WERI-Rb-1 (cell line): ENCODE measurements around the gene TSKU.

Source experiments
- DNase-seq: peaks from one replicate; pipeline ENCODE4 v3.0.0-alpha.2; 2020
- H3K27ac ChIP-seq: fragments of 250-450 bp; sonication (Bioruptor Pico); 2 replicates; pipeline ENCODE4 v1.5.1; 2020; ENCODE audit warnings: mild to moderate bottlenecking, moderate library complexity
- H3K27me3 ChIP-seq: fragments of 250-450 bp; sonication (Bioruptor Pico); 2 replicates; pipeline ENCODE4 v1.5.1; 2021; ENCODE audit warnings: mild to moderate bottlenecking, low read depth, moderate library complexity; ENCODE audit not compliant: insufficient read depth, severe bottlenecking
- H3K36me3 ChIP-seq: fragments of 250-450 bp; sonication (Bioruptor Pico); 2 replicates; pipeline ENCODE4 v1.5.1; 2020; ENCODE audit warnings: mild to moderate bottlenecking, moderate library complexity
- H3K4me3 ChIP-seq: 2 replicates; pipeline ENCODE4 v1.5.1; 2011; ENCODE audit warnings: low read depth, mild to moderate bottlenecking, control low read depth, low read length
- H3K9me3 ChIP-seq: fragments of 250-450 bp; sonication (Bioruptor Pico); 2 replicates; pipeline ENCODE4 v1.5.1; 2021; ENCODE audit warnings: mild to moderate bottlenecking, moderate library complexity; ENCODE audit not compliant: severe bottlenecking
- CTCF ChIP-seq: IDR thresholded peaks from 2 replicates; pipeline ENCODE4 v1.5.1; 2011; ENCODE audit warnings: low read depth, mild to moderate bottlenecking, control low read depth, inconsistent platforms, low read length

Gene TSKU

GRCh38 chr11:76786441-76787014 is 3.4 kb downstream of the TSKU start:
- no peaks in the 10 kb centered on the region for H3K9me3 ChIP-seq
- no peak for TF ChIP-seq CTCF
- H3K27me3 ChIP-seq = no peaks in the 10 kb centered on the region
- H3K27ac ChIP-seq = no peak overlapping the region
- H3K4me3 ChIP-seq = no peak overlapping the region
- no peak for DNase-seq
- H3K36me3 ChIP-seq = peaks cover 11% of the 10 kb centered on the region

GRCh38 chr11:76787271-76787670 is 4.1 kb downstream of the TSKU start:
- Histone ChIP-seq H3K27ac (no peak overlapping the region), H3K27me3 (no peaks in the 10 kb centered on the region), H3K4me3 (no peak overlapping the region), H3K36me3 (peaks cover 12% of the 10 kb centered on the region), H3K9me3 (no peaks in the 10 kb centered on the region)
- no peak for TF ChIP-seq CTCF
- no peak for DNase-seq

DNA sequence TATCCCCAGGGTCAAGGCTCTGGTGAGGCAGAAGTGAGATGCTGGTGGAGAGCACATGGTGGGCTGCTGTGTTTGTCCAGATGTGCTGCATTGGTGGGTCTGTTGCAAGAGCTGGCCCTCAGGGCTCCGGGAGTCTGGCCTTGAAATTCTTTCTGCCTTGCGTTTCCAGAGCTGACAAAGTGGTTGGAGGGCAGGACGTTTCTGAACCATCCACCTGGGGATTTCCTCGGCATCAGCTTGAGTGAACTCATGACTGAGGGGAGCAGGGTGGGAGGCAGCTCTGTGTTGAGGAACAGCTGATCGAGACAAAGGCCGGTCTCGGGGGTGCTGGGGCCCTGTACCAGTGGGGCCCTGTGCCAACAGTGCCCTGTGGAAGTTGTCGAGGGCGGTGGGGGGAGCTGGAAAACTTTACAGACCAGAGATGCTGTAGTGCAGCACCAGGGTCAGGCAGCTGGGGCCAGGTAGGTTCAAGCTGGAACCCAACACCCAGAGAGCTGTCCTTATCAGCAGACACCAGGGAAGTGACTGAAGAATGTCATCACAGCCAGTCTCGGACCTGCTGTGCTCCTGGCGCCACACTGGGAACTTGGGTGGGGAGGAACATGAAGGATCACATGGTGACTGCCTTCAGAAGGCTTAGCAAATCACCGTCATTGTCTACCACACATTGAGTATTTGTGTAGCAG is 4.9 kb downstream of the TSKU start:
- Histone ChIP-seq H3K27ac (no peak overlapping the region), H3K4me3 (no peak overlapping the region), H3K9me3 (no peaks in the 10 kb centered on the region), H3K36me3 (peaks cover 12% of the 10 kb centered on the region), H3K27me3 (no peaks in the 10 kb centered on the region)
- no peak for DNase-seq
- no peak for TF ChIP-seq CTCF

GRCh38 chr11:76788661-76789442 is 5.7 kb downstream of the TSKU start:
- no peak overlapping the region for H3K4me3 ChIP-seq
- H3K27ac ChIP-seq = no peak overlapping the region
- no peaks in the 10 kb centered on the region for H3K27me3 ChIP-seq
- TF ChIP-seq CTCF = no peak
- H3K9me3 ChIP-seq = no peaks in the 10 kb centered on the region
- peaks cover 8% of the 10 kb centered on the region; the same call in 1 of the 2 replicates for H3K36me3 ChIP-seq
- DNase-seq = no peak

DNA sequence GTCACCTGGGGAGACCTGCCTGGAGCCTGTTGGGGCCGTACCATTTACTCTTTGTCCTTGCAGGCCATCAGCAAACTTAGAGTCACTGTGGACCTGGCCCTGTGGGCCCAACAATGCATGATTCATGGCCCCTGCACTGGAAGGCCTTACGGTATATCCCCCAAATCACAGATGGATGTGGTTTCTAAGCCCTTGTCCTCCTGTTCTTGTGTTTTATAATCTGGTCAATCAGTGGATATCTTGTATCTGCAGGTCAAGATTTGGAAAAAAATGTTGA is 6.2 kb downstream of the TSKU start:
- H3K4me3 ChIP-seq = no peak overlapping the region
- no peaks in the 10 kb centered on the region for H3K9me3 ChIP-seq
- H3K36me3 ChIP-seq = peaks cover 8% of the 10 kb centered on the region; the same call in 1 of the 2 replicates
- no peak for DNase-seq
- H3K27ac ChIP-seq = no peak overlapping the region
- TF ChIP-seq CTCF = no peak
- no peaks in the 10 kb centered on the region for H3K27me3 ChIP-seq
